Smooth muscle cell (in vitro differentiated cells): Measurements from ENCODE around the gene NPTXR. TPM values are rescaled to one million over a fixed set of nuclear protein-coding genes. Genes with fewer than 3 reads are reported as not detected.

Source experiments
- DNase-seq: peaks from one replicate; lab custom pipeline; 2025; ENCODE audit not compliant: unreplicated experiment; lab: John Stamatoyannopoulos, UW
- H2AFZ ChIP-seq: fragments of 200-600 bp; sonication (generic); 2 replicates; pipeline ENCODE4 v1.6.0; 2016; ENCODE audit warnings: antibody characterized with exemption, low read depth, mild to moderate bottlenecking
- H3F3A ChIP-seq: fragments of 200-600 bp; sonication (generic); 2 replicates; pipeline ENCODE4 v1.6.0; 2017; ENCODE audit warnings: antibody characterized with exemption, low read depth
- H3K27ac ChIP-seq: fragments of 200-600 bp; sonication (generic); 2 replicates; pipeline ENCODE4 v1.5.1; 2016; ENCODE audit warnings: low read depth, mild to moderate bottlenecking
- H3K27me3 ChIP-seq: fragments of 200-600 bp; sonication (generic); 2 replicates; pipeline ENCODE4 v1.6.1; 2016; ENCODE audit warnings: low read depth, mild to moderate bottlenecking
- H3K36me3 ChIP-seq: fragments of 200-600 bp; sonication (generic); 2 replicates; pipeline ENCODE4 v1.5.1; 2016; ENCODE audit warnings: low read depth
- H3K4me1 ChIP-seq: fragments of 200-600 bp; sonication (generic); 2 replicates; pipeline ENCODE4 v1.5.1; 2016; ENCODE audit warnings: low read depth
- H3K4me2 ChIP-seq: fragments of 200-600 bp; sonication (generic); 2 replicates; pipeline ENCODE4 v1.6.0; 2016; ENCODE audit warnings: mild to moderate bottlenecking
- H3K4me3 ChIP-seq: fragments of 200-600 bp; sonication (generic); 2 replicates; pipeline ENCODE4 v1.5.1; 2016; ENCODE audit warnings: mild to moderate bottlenecking
- H3K79me2 ChIP-seq: fragments of 200-600 bp; sonication (generic); 2 replicates; pipeline ENCODE4 v1.6.0; 2016; ENCODE audit warnings: low read depth, mild to moderate bottlenecking
- H3K9ac ChIP-seq: fragments of 200-600 bp; sonication (generic); 2 replicates; pipeline ENCODE4 v1.6.0; 2016; ENCODE audit warnings: low read depth
- H3K9me3 ChIP-seq: fragments of 200-600 bp; sonication (generic); replicated peaks from 2 replicates; pipeline ENCODE4 v1.5.1; 2016; ENCODE audit warnings: low read depth
- H4K20me1 ChIP-seq: fragments of 200-600 bp; sonication (generic); 2 replicates; pipeline ENCODE4 v1.6.0; 2016; ENCODE audit warnings: low read depth
- WGBS: methylation state at CpG from one replicate; pipeline ENCODE4 v1.1.7; 2016; ENCODE audit warnings: low lambda C conversion rate; 5-methylcytosine and 5-hydroxymethylcytosine counted together
- polyA plus RNA-seq: library from polyadenylated mRNA; unstranded; fragments of >200 nt; fragmentation: Nextera tagmentation; extraction: Ambion mirVana; gene quantifications from 2 replicates; pipeline ENCODE4 v1.2.1, GENCODE V29; 2016
- total RNA-seq: library from RNA; depleted of rRNA; stranded (reverse); fragments of >200 nt; gene quantifications from 2 replicates; pipeline ENCODE4 v1.2.3, GENCODE V29; 2014
- TF ChIP-seq, protein P1 (sequence below): fragments of 200-600 bp; sonication (generic); IDR thresholded peaks from 2 replicates; pipeline ENCODE4 v1.5.1; 2017; ENCODE audit warnings: borderline replicate concordance, mild to moderate bottlenecking, antibody characterized with exemption; ENCODE audit not compliant: insufficient read depth, poor library complexity, severe bottlenecking

Gene NPTXR
- total and polyA plus RNA-seq, 2 experiments from 2014 or later, result 2.0 to 3.9 TPM

DNA sequence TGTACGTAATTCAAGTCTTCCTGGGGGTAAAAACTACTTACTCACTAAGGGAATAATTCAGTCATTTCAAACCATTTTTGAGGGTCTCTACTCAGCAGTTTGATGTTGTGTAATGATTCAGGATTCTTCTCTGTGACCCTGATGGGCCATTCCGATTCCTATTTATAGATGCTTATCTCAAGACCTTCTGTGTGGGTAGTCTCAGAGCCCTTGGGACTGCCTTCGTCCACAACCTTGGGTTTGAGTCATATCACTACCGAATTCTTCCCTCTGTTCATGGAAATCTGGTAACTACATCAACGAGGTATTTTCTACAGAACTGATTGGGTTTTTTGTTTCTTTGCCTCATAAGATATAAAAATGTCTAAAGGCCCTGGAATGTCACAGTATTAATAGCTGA lies 42.5 kb upstream of the NPTXR start:
- Histone ChIP-seq H3F3A (no peaks in the 10 kb centered on the region), H3K27me3 (no peaks in the 10 kb centered on the region), H2AFZ (no peak overlapping the region), H3K79me2 (no peaks in the 10 kb centered on the region), H3K4me3 (no peak overlapping the region), H3K9ac (no peak overlapping the region), H3K4me1 (peaks cover under 1% of the 10 kb centered on the region), H3K9me3 (no peaks in the 10 kb centered on the region), H3K4me2 (no peak overlapping the region), H3K27ac (no peak overlapping the region), H3K36me3 (no peaks in the 10 kb centered on the region), H4K20me1 (no peaks in the 10 kb centered on the region)
- no peak for DNase-seq
- 75% methylated on average over 5 of the region's 5 CpGs for WGBS
- TF ChIP-seq, protein P1, sequence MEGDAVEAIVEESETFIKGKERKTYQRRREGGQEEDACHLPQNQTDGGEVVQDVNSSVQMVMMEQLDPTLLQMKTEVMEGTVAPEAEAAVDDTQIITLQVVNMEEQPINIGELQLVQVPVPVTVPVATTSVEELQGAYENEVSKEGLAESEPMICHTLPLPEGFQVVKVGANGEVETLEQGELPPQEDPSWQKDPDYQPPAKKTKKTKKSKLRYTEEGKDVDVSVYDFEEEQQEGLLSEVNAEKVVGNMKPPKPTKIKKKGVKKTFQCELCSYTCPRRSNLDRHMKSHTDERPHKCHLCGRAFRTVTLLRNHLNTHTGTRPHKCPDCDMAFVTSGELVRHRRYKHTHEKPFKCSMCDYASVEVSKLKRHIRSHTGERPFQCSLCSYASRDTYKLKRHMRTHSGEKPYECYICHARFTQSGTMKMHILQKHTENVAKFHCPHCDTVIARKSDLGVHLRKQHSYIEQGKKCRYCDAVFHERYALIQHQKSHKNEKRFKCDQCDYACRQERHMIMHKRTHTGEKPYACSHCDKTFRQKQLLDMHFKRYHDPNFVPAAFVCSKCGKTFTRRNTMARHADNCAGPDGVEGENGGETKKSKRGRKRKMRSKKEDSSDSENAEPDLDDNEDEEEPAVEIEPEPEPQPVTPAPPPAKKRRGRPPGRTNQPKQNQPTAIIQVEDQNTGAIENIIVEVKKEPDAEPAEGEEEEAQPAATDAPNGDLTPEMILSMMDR, result no peak

DNA sequence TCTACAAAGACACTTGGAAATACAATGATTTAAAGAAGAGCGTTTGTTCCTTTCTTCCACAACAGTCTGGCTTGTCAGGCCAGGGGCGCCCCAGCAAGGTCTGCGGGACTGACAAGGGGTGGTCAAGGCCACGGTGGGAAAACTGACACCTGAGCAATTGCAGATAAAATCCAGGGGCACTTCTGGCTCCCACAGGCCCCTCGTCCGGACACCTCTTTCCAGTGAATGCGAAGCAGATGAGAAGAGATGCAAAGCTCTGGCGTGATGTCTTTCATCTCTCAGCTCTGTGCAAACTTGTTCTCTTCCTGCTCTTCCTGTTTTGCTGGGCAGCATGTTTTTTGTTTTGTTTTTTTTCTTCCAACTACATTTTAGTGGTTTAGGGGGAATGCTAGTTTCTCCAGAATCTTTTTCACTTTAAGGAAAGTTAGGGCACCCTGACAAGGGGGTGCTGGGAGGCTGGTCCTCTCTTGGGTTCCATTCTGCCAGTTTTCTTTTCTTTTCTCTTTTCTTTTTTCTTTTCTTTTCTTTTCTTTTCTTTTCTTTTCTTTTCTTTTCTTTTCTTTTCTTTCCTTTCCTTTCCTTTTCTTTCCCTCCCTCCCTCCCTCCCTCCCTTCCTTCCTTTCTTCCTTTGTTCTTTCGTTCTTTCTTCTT lies 39.3 kb upstream of the NPTXR start:
- H3K4me2 ChIP-seq, result no peak overlapping the region
- no peak overlapping the region for H2AFZ ChIP-seq

DNA sequence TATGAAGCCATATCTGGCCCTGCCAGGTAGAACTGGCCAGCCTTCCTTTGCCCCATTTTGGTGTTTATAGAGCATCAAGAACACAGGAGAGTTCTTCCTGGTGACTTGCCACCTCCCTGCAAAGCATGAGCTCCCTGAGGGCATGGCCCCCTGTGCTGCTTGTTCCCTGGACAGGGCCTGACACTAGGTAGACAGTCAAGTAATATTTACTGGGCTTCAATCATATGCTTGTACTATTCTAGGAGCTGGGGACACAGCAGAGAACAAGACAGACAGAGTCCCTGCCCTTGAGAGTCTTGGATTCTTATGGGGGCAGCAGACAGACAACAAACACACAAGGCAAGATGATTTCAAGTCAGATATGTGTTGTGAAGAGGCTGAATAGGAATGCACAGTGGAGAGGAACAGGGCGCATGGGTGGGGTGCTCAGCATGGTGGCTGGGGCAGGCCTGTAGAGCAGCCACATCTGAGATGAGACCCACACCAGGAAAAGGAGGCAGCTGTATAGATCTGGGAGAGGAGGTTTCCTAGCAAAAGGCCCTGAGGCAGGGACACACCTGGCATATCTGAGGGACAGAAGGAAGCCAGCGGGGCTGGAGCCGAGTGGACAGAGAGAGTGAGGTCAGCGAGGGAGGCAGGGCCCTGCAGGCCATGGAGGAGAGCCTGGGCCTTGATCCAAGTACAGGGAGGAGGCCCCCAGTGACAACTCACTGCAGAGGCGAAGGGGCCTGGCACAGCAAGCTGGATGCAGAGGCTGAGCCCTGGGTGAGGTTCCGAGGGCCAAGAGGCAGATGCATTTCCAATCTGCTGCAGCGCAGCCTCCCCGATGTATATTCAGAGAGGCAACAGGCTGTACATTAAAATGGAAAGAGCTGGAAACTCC lies 38.4 kb upstream of the NPTXR start:
- H3K36me3 ChIP-seq, result no peaks in the 10 kb centered on the region
- peaks cover 3% of the 10 kb centered on the region for H3K4me1 ChIP-seq
- H3K4me2 ChIP-seq, result peak overlapping the region; percentile 62
- no peaks in the 10 kb centered on the region for H3F3A ChIP-seq
- H3K9ac ChIP-seq, result no peak overlapping the region
- no peak overlapping the region for H2AFZ ChIP-seq
- no peak overlapping the region for H3K4me3 ChIP-seq
- H3K27ac ChIP-seq, result no peak overlapping the region
- no peaks in the 10 kb centered on the region for H3K79me2 ChIP-seq
- WGBS, result 79% methylated on average over 8 of the region's 8 CpGs
- no peaks in the 10 kb centered on the region for H4K20me1 ChIP-seq
- no peaks in the 10 kb centered on the region for H3K9me3 ChIP-seq
- TF ChIP-seq, protein P1, result no peak
- DNase-seq, result no peak
- peaks cover 6% of the 10 kb centered on the region for H3K27me3 ChIP-seq

More for the DNA sequence above, 39.3 kb upstream of the NPTXR start:
- Histone ChIP-seq H4K20me1 (no peaks in the 10 kb centered on the region), H3K9ac (no peak overlapping the region), H3K27ac (no peak overlapping the region), H3K27me3 (peaks cover 6% of the 10 kb centered on the region), H3K36me3 (no peaks in the 10 kb centered on the region), H3K4me1 (peaks cover 3% of the 10 kb centered on the region), H3F3A (no peaks in the 10 kb centered on the region), H3K9me3 (no peaks in the 10 kb centered on the region), H3K4me3 (no peak overlapping the region), H3K79me2 (no peaks in the 10 kb centered on the region)
- DNase-seq, result no peak
- 62% methylated on average over 7 of the region's 9 CpGs for WGBS
- TF ChIP-seq, protein P1, result no peak
